ENCODE results near the gene OR4A5.
"Not testable (repeated sequence)": the region's sequence is repeated elsewhere in the genome, so short reads cannot be mapped to it uniquely, and the experiment has no call there.

Gene OR4A5, protein sequence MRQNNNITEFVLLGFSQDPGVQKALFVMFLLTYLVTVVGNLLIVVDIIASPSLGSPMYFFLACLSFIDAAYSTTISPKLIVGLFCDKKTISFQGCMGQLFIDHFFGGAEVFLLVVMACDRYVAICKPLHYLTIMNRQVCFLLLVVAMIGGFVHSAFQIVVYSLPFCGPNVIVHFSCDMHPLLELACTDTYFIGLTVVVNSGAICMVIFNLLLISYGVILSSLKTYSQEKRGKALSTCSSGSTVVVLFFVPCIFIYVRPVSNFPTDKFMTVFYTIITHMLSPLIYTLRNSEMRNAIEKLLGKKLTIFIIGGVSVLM

DNA sequence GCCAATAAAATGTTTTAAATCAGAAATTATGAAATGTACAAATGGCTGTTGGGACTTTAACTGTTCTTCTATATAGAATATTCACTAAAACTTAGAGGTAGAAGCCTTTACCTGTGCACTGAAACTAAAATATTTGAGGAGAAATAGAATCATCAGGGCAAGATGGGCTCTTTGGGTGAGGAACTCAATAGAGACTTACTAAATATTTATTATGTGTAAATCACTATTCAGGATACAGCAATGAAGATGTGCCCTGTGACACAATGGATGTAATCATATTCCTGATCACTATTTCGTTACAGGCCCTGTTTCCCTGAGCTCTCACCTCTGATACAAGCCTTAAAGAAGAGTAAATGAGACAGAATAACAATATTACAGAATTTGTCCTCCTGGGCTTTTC, at the start of gene OR4A5:
Gene OR4A5 (plus strand): TSS at position 301 of the 400 bp plus-strand sequence. CDS start 53 bp downstream, at position 354.
- DNase-seq = not testable (repeated sequence)

DNA sequence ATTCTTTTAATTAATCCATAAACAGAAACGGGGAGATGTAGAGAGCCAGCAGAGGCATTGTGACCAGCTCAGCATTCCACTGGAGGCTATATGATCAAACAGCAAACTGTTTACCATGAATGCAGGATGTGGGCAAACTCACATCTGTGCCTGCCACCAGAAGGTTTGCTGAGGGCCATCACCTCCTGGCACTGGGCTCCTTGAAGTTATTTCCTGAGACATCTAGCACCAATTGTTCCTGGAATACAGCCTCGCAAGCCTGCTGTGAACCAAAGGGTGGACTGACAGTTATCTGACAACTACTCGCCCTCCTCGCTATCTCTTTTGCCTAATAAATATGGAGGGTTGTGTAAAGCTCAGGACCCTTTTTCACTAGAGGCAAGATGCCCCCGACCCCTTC, 13.5 kb downstream of the OR4A5 start:
- DNase-seq = not testable (repeated sequence)
